Smooth muscle cell (in vitro differentiated cells): ENCODE measurements around the gene POLR3K. TPM values are rescaled to one million over a fixed set of nuclear protein-coding genes. Genes with fewer than 3 reads are reported as not detected.

Experiments used
- DNase-seq: peaks from one replicate; lab custom pipeline; 2025; ENCODE audit not compliant: unreplicated experiment; lab: John Stamatoyannopoulos, UW
- H2AFZ ChIP-seq: fragments of 200-600 bp; sonication (generic); 2 replicates; pipeline ENCODE4 v1.6.0; 2016; ENCODE audit warnings: antibody characterized with exemption, low read depth, mild to moderate bottlenecking
- H3F3A ChIP-seq: fragments of 200-600 bp; sonication (generic); 2 replicates; pipeline ENCODE4 v1.6.0; 2017; ENCODE audit warnings: antibody characterized with exemption, low read depth
- H3K27ac ChIP-seq: fragments of 200-600 bp; sonication (generic); 2 replicates; pipeline ENCODE4 v1.5.1; 2016; ENCODE audit warnings: low read depth, mild to moderate bottlenecking
- H3K27me3 ChIP-seq: fragments of 200-600 bp; sonication (generic); 2 replicates; pipeline ENCODE4 v1.6.1; 2016; ENCODE audit warnings: low read depth, mild to moderate bottlenecking
- H3K36me3 ChIP-seq: fragments of 200-600 bp; sonication (generic); 2 replicates; pipeline ENCODE4 v1.5.1; 2016; ENCODE audit warnings: low read depth
- H3K4me1 ChIP-seq: fragments of 200-600 bp; sonication (generic); 2 replicates; pipeline ENCODE4 v1.5.1; 2016; ENCODE audit warnings: low read depth
- H3K4me2 ChIP-seq: fragments of 200-600 bp; sonication (generic); 2 replicates; pipeline ENCODE4 v1.6.0; 2016; ENCODE audit warnings: mild to moderate bottlenecking
- H3K4me3 ChIP-seq: fragments of 200-600 bp; sonication (generic); 2 replicates; pipeline ENCODE4 v1.5.1; 2016; ENCODE audit warnings: mild to moderate bottlenecking
- H3K79me2 ChIP-seq: fragments of 200-600 bp; sonication (generic); 2 replicates; pipeline ENCODE4 v1.6.0; 2016; ENCODE audit warnings: low read depth, mild to moderate bottlenecking
- H3K9ac ChIP-seq: fragments of 200-600 bp; sonication (generic); 2 replicates; pipeline ENCODE4 v1.6.0; 2016; ENCODE audit warnings: low read depth
- H3K9me3 ChIP-seq: fragments of 200-600 bp; sonication (generic); replicated peaks from 2 replicates; pipeline ENCODE4 v1.5.1; 2016; ENCODE audit warnings: low read depth
- H4K20me1 ChIP-seq: fragments of 200-600 bp; sonication (generic); 2 replicates; pipeline ENCODE4 v1.6.0; 2016; ENCODE audit warnings: low read depth
- WGBS: methylation state at CpG from one replicate; pipeline ENCODE4 v1.1.7; 2016; ENCODE audit warnings: low lambda C conversion rate; 5-methylcytosine and 5-hydroxymethylcytosine counted together
- polyA plus RNA-seq: library from polyadenylated mRNA; unstranded; fragments of >200 nt; fragmentation: Nextera tagmentation; extraction: Ambion mirVana; gene quantifications from 2 replicates; pipeline ENCODE4 v1.2.1, GENCODE V29; 2016
- total RNA-seq: library from RNA; depleted of rRNA; stranded (reverse); fragments of >200 nt; gene quantifications from 2 replicates; pipeline ENCODE4 v1.2.3, GENCODE V29; 2014
- TF ChIP-seq, protein P1 (sequence below): fragments of 200-600 bp; sonication (generic); IDR thresholded peaks from 2 replicates; pipeline ENCODE4 v1.5.1; 2017; ENCODE audit warnings: borderline replicate concordance, mild to moderate bottlenecking, antibody characterized with exemption; ENCODE audit not compliant: insufficient read depth, poor library complexity, severe bottlenecking

The POLR3K gene
- total and polyA plus RNA-seq, 2 experiments from 2014 or later: 2.9 to 10.5 TPM

DNA sequence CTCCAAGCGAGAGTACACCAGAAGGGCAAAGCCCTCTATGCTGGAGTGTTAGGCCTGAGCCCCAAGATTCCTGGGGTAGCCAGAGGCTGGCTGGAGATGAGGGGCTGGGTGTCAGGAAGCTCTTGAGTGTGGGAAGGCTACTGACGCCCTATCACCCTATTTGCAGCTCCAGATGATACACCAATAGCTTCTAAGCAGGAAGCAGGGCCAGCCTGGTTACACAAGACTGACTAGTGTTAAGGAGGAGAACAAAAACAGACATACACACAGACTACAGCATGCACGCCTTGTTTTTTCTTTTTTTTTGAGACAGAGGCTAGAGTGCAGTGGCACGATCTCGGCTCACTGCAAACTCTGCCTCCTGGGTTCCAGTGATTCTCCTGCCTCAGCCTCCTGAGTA is 15.9 kb downstream of the POLR3K start:
- 88% methylated on average over 5 of the region's 5 CpGs for WGBS

DNA sequence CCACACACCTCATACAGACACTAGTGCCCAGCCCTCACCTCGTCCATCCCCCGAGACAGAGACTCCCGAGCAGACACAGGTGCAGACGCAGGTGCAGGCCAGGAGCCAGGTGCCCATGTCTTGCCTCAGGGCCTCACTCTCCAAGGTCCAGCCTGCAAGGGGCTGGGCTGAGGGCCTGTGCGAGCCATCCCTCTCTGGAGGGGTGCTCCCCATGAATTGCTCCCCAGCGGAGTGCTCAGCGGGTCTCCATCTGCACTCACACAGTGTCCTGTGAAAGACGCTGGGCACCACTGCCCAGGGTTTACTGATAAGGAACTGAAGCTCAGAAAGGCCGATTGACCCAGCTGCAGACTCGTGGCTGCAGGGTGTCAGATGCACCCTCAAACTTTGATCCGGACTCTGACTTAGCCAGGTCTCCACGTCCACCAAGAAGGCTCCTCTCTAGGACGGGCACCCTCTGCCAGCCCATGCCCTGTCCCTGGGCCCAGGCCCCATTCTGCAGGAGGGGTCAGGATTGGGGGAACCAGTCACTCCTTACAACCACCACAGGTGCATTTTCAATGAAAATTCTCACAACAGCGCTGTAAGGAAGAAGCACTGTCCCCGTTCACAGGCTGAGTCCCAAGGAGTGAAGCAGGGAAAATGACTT is 16.9 kb downstream of the POLR3K start:
- no peak overlapping the region for H3K4me3 ChIP-seq
- H3K79me2 ChIP-seq: no peaks in the 10 kb centered on the region
- no peak for DNase-seq
- no peak overlapping the region for H3K9ac ChIP-seq
- H3K4me2 ChIP-seq: no peak overlapping the region
- no peak overlapping the region for H2AFZ ChIP-seq
- H3K4me1 ChIP-seq: no peaks in the 10 kb centered on the region
- no peaks in the 10 kb centered on the region for H3K36me3 ChIP-seq
- 91% methylated on average over 15 of the region's 15 CpGs for WGBS
- TF ChIP-seq, protein P1, sequence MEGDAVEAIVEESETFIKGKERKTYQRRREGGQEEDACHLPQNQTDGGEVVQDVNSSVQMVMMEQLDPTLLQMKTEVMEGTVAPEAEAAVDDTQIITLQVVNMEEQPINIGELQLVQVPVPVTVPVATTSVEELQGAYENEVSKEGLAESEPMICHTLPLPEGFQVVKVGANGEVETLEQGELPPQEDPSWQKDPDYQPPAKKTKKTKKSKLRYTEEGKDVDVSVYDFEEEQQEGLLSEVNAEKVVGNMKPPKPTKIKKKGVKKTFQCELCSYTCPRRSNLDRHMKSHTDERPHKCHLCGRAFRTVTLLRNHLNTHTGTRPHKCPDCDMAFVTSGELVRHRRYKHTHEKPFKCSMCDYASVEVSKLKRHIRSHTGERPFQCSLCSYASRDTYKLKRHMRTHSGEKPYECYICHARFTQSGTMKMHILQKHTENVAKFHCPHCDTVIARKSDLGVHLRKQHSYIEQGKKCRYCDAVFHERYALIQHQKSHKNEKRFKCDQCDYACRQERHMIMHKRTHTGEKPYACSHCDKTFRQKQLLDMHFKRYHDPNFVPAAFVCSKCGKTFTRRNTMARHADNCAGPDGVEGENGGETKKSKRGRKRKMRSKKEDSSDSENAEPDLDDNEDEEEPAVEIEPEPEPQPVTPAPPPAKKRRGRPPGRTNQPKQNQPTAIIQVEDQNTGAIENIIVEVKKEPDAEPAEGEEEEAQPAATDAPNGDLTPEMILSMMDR: no peak
- no peaks in the 10 kb centered on the region for H3K9me3 ChIP-seq
- no peaks in the 10 kb centered on the region for H4K20me1 ChIP-seq
- H3K27me3 ChIP-seq: no peaks in the 10 kb centered on the region
- H3K27ac ChIP-seq: no peak overlapping the region
- no peaks in the 10 kb centered on the region for H3F3A ChIP-seq

More for the DNA sequence above, 15.9 kb downstream of the POLR3K start:
- no peak for DNase-seq
- Histone ChIP-seq H3K4me1 (no peaks in the 10 kb centered on the region), H3F3A (no peaks in the 10 kb centered on the region), H3K4me2 (no peak overlapping the region), H3K36me3 (no peaks in the 10 kb centered on the region), H4K20me1 (no peaks in the 10 kb centered on the region), H3K9me3 (no peaks in the 10 kb centered on the region), H3K27me3 (no peaks in the 10 kb centered on the region), H3K9ac (no peak overlapping the region), H2AFZ (no peak overlapping the region), H3K79me2 (no peaks in the 10 kb centered on the region), H3K4me3 (no peak overlapping the region), H3K27ac (no peak overlapping the region)
- TF ChIP-seq, protein P1: no peak

- DNase-seq: no peak
- no peaks in the 10 kb centered on the region for H3K36me3 ChIP-seq
- H4K20me1 ChIP-seq: no peaks in the 10 kb centered on the region
- H3K79me2 ChIP-seq: no peaks in the 10 kb centered on the region
- H2AFZ ChIP-seq: no peak overlapping the region
- H3F3A ChIP-seq: no peaks in the 10 kb centered on the region
- H3K4me1 ChIP-seq: no peaks in the 10 kb centered on the region
- 93% methylated on average over 11 of the region's 11 CpGs for WGBS
- TF ChIP-seq, protein P1: no peak
- no peaks in the 10 kb centered on the region for H3K27me3 ChIP-seq
- H3K4me2 ChIP-seq: no peak overlapping the region
- no peak overlapping the region for H3K4me3 ChIP-seq
- H3K27ac ChIP-seq: no peak overlapping the region
- H3K9me3 ChIP-seq: no peaks in the 10 kb centered on the region
- H3K9ac ChIP-seq: no peak overlapping the region
These were observed 17.6 kb downstream of the POLR3K start for GRCh38 chr16:35678-36305.
